Osteoblast (primary cell): ENCODE data around the gene TMEM39B. TPM values are rescaled to one million over a fixed set of nuclear protein-coding genes. Genes with fewer than 3 reads are reported as not detected.

Source experiments
- DNase-seq: peaks from one replicate; pipeline ENCODE4 v3.0.0; 2011; ENCODE audit warnings: low spot score, mixed read lengths; ENCODE audit not compliant: insufficient read length; ENCODE audit errors: missing footprints
- H2AFZ ChIP-seq: 2 replicates; pipeline ENCODE4 v1.6.0; 2011; ENCODE audit warnings: mild to moderate bottlenecking, low read length
- H3K27ac ChIP-seq: 2 replicates; pipeline ENCODE4 v1.5.1; 2011; ENCODE audit warnings: mild to moderate bottlenecking, low read depth, low read length, moderate library complexity
- H3K27me3 ChIP-seq: 2 replicates; pipeline ENCODE4 v1.6.0; 2012; ENCODE audit warnings: mild to moderate bottlenecking, control low read depth, inconsistent platforms, low read length, moderate library complexity; ENCODE audit not compliant: insufficient read depth
- H3K36me3 ChIP-seq: 2 replicates; pipeline ENCODE4 v1.5.1; 2011; ENCODE audit warnings: mild to moderate bottlenecking, low read length, control low read depth, moderate library complexity; ENCODE audit not compliant: insufficient read depth
- H3K4me1 ChIP-seq: 2 replicates; pipeline ENCODE4 v1.5.1; 2011; ENCODE audit warnings: mild to moderate bottlenecking, low read length, control low read depth, moderate library complexity; ENCODE audit not compliant: insufficient read depth
- H3K4me2 ChIP-seq: 2 replicates; pipeline ENCODE4 v1.6.0; 2011; ENCODE audit warnings: mild to moderate bottlenecking, low read length; ENCODE audit not compliant: insufficient read depth
- H3K4me3 ChIP-seq: fragments of 200-600 bp; sonication (generic); 3 replicates; pipeline ENCODE4 v1.5.1; 2012; ENCODE audit warnings: mild to moderate bottlenecking, low read length, inconsistent platforms; ENCODE audit not compliant: insufficient read depth
- H3K79me2 ChIP-seq: 2 replicates; pipeline ENCODE4 v1.6.0; 2012; ENCODE audit warnings: mild to moderate bottlenecking, low read length, control low read depth, inconsistent platforms; ENCODE audit not compliant: insufficient read depth
- H3K9me3 ChIP-seq: 2 replicates; pipeline ENCODE4 v1.5.1; 2011; ENCODE audit warnings: low read depth, low read length, control low read depth
- H4K20me1 ChIP-seq: 2 replicates; pipeline ENCODE4 v1.6.0; 2012; ENCODE audit warnings: mild to moderate bottlenecking, low read length, control low read depth; ENCODE audit not compliant: insufficient read depth
- CTCF ChIP-seq: IDR thresholded peaks from 2 replicates; pipeline ENCODE4 v1.5.1; 2011; ENCODE audit warnings: mild to moderate bottlenecking, low read depth, low read length, moderate library complexity; ENCODE audit errors: extremely low read depth
- total RNA-seq: library from RNA; depleted of rRNA; stranded (reverse); fragments of >200 nt; gene quantifications from 2 replicates; pipeline ENCODE4 v1.2.3, GENCODE V29; 2012

TMEM39B gene
- total RNA-seq, 1 donor, result 4.7 TPM

GRCh38 chr1:32055416-32055815 is 17.3 kb upstream of the TMEM39B start:
- no peaks in the 10 kb centered on the region for H3K27me3 ChIP-seq
- H3K79me2 ChIP-seq, result peaks cover 46% of the 10 kb centered on the region
- no peak overlapping the region for H2AFZ ChIP-seq
- H3K9me3 ChIP-seq, result no peaks in the 10 kb centered on the region
- no peaks in the 10 kb centered on the region for H3K4me1 ChIP-seq
- TF ChIP-seq CTCF, result no peak
- DNase-seq, result no peak
- H3K36me3 ChIP-seq, result peaks cover 90% of the 10 kb centered on the region
- no peak overlapping the region for H3K4me3 ChIP-seq
- peak overlapping the region; percentile 8 for H3K27ac ChIP-seq
- H3K4me2 ChIP-seq, result no peak overlapping the region
- peaks cover 11% of the 10 kb centered on the region for H4K20me1 ChIP-seq

GRCh38 chr1:32056598-32056997 is 16.1 kb upstream of the TMEM39B start:
- Histone ChIP-seq H3K27ac (no peak overlapping the region), H3K79me2 (peaks cover 40% of the 10 kb centered on the region), H3K36me3 (peaks cover 91% of the 10 kb centered on the region), H3K4me3 (no peak overlapping the region), H3K4me2 (no peak overlapping the region), H4K20me1 (peaks cover 11% of the 10 kb centered on the region), H2AFZ (no peak overlapping the region), H3K4me1 (peaks cover 5% of the 10 kb centered on the region), H3K9me3 (no peaks in the 10 kb centered on the region), H3K27me3 (no peaks in the 10 kb centered on the region)
- no peak for TF ChIP-seq CTCF
- DNase-seq, result peak; percentile 50

DNA sequence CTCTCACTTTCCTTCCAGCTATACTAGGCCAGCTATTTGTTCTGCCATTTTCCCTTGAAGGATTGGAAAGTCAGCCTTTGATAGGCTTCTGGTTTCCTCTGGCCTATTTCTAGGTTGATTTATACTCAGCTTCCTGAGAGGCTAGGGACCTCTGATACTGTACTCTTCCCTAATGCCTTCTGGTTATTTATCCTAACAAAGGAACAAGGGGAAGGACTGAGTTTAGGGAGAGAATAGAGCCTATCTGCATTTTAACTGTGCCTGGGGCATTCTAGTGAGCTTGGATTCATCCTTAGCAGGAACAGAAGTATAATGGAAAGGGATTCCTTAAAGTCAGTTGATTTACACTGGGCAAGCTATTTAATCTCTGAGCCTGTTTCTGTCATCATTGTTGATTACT is 11.8 kb upstream of the TMEM39B start:
- DNase-seq, result no peak
- Histone ChIP-seq H3K4me3 (no peak overlapping the region), H3K9me3 (no peaks in the 10 kb centered on the region), H3K36me3 (peaks cover 60% of the 10 kb centered on the region), H3K27me3 (no peaks in the 10 kb centered on the region), H3K4me2 (no peak overlapping the region), H3K79me2 (peaks cover 18% of the 10 kb centered on the region), H3K27ac (peak overlapping the region; percentile 28), H3K4me1 (peaks cover 22% of the 10 kb centered on the region), H2AFZ (no peak overlapping the region), H4K20me1 (peaks cover 20% of the 10 kb centered on the region)
- no peak for TF ChIP-seq CTCF

GRCh38 chr1:32062867-32063230 is 9.9 kb upstream of the TMEM39B start:
- Histone ChIP-seq H3K36me3 (peaks cover 45% of the 10 kb centered on the region), H3K4me3 (peak overlapping the region; percentile 20), H3K4me1 (peaks cover 32% of the 10 kb centered on the region), H3K27me3 (no peaks in the 10 kb centered on the region), H2AFZ (no peak overlapping the region), H3K9me3 (no peaks in the 10 kb centered on the region), H4K20me1 (peaks cover 15% of the 10 kb centered on the region), H3K27ac (peak overlapping the region; percentile 76), H3K79me2 (peaks cover 5% of the 10 kb centered on the region), H3K4me2 (peak overlapping the region; percentile 50)
- no peak for TF ChIP-seq CTCF
- DNase-seq, result peak; percentile 26
